NCI-H748 (cell line): ENCODE data around the gene OR4D1.
"Not testable (repeated sequence)": the region's sequence is repeated elsewhere in the genome, so short reads cannot be mapped to it uniquely, and the experiment has no call there.

Experiments used
- DNase-seq: peaks from one replicate; lab custom pipeline; 2025; ENCODE audit not compliant: unreplicated experiment; lab: John Stamatoyannopoulos, UW

The OR4D1 gene

DNA sequence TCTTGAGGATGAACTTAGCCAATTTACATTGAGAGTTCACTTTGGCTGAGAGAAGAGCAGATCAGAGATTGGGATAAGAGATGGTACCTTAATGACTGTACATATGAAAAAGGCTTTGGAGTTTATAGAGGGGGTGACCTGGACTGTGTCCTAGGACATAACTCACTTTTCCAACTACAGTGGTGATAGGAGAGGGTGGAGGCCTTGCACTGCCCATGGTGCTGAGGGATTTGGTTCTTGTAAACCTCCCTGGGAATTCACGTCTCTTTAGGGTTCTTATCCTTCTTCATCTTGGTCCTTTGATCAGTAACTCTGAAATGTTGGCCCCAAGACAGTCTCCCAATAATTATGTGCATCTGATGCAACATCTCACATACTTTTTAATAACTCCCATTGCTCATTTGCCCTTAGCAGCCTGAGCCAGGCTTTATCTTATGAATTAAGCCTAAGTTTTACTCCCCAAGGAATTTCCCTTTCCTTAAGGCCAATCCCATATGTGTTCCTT, at the start of gene OR4D1:
TSS of gene OR4D1 (plus strand) at position 455 of the 505 bp plus-strand sequence. CDS start 6,770 bp downstream, outside the sequence.
- DNase-seq = no peak

DNA sequence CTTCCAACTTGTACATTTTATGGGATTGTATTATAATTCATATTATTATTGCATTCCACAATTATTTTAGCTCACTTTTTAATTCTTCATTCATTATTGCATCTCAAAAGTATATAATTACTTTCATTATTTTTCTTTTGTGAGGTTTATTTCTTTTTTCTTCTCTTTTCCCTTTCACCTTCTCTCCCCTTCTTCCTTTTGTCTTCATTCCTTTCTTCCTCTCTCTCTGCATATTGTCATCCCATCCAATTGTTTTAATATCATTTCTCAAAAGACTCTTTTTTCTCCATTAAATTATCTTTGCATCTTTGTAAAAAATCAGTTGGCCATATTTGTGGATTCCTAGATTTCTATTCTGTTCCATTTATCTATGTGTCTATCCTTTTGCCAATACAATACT, 47.7 kb upstream of the OR4D1 start:
- DNase-seq = no peak

- not testable (repeated sequence) for DNase-seq
Observed at GRCh38 chr17:58101898-58102297, 46.3 kb upstream of the OR4D1 start.

DNA sequence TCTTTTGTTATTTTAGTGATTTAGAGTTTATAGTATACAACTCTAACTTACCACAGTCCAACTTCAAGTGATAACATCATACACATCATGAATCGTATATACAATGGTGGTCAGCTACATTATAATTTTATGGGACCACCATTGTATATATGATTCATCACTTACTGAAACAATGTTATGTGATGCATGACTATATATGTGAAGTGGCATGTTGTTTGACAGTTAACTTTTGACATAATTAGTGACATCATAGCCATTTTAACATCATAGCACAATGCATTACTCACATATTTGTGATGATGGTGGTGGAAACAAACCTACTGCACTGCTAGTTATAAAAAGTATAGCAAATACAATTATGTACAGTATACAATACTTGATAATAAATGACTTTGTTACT, 43.1 kb upstream of the OR4D1 start:
- DNase-seq = no peak

- DNase-seq = no peak
Observed at GRCh38 chr17:58107306-58107705, 40.9 kb upstream of the OR4D1 start.

GRCh38 chr17:58109197-58109596, 39.0 kb upstream of the OR4D1 start:
- DNase-seq = no peak

- DNase-seq = no peak
Observed at GRCh38 chr17:58110012-58110411, 38.2 kb upstream of the OR4D1 start.

- no peak for DNase-seq
Observed at GRCh38 chr17:58111676-58112075, 36.5 kb upstream of the OR4D1 start.

GRCh38 chr17:58112970-58113631, 35.1 kb upstream of the OR4D1 start:
- peak; percentile 80 for DNase-seq

- no peak for DNase-seq
Observed at GRCh38 chr17:58113947-58114346, 34.2 kb upstream of the OR4D1 start.

DNA sequence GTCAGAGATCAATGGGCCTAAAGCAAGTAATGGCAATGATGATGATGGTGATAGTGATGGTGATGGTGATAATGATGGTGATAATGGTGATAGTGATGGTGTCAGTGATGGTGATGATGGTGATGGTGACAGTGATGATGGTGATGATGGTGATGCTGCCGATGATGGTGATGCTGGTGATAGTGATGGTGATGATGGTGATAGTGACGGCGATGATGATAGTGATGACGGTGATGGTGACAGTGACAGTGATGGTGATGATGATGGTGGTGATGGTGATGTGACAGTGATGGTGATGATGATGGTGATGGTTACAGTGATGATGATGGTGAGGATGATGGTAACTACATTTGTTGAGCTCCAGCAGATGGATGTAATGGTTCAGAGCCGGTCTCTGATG, 30.8 kb upstream of the OR4D1 start:
- no peak for DNase-seq

DNA sequence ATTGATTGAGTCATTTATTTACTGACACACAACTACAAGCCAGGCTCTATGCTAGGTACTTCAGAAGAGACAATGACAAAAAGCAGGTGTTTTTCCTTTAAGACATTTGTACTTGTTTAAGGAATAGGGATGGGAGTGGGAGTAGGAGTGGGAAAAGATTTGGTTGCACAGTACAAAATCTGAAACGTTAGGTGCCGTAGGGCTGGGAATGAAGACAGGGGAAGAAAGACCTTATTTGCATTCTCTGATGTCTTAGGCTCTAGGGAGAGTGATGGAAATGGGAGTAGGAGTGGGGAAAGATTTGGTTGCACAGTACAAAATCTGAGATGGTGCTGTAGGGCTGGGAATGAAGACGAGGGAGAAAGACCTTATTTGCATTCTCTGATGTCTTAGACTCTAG, 28.7 kb upstream of the OR4D1 start:
- DNase-seq = no peak

DNA sequence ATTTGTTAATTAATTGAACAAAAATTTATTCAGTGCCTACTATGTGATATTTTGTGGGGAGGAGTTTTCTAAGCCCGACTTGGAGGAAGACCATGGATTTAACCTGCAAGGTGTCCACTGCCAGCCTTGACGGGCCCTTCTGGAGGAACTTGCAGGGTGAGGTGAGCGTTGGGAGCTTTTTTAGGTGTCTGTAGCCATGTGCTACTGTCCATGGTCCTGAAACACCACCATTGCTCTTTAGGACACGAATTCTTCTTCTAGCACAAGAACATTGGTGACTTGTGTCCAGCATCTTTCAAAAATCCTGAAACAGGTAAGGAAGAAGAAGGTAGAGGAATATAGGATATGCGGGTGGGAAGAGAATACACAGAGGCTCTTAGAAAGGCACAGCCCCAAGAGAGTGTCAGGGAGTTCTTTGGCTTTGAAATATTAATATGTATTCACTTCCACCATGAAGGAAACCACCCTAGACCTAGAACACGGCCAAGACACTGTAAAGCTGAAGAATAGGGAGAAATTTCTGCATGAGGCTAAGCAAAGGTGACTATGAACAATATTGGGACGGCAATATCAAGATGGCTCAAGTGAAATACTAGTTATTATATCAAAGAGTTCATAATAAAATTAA, 27.9 kb upstream of the OR4D1 start:
- no peak for DNase-seq

GRCh38 chr17:58121925-58122324, 26.3 kb upstream of the OR4D1 start:
- peak; percentile 49 for DNase-seq

DNA sequence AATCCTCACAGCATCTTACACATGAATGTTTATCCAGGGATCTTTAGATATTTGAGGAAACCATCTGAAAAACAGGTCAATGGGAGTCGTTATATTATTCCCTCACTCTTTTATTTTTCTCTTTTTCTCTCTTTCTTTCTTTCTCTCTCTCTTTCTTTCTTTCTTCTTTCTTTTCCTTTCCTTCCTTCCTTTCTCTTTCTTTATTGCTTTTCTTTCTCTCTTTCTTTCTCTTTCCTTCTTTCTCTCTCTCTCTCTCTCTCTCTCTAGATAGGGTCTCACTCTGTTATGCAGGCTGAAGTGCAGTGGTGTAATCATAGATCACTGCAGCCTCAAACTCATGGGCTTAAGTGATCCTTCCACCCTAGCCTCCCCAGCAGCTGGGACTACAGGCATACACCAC, 20.3 kb upstream of the OR4D1 start:
- DNase-seq = no peak

- not testable (repeated sequence) for DNase-seq
Observed at GRCh38 chr17:58132697-58133096, 15.5 kb upstream of the OR4D1 start.

GRCh38 chr17:58136669-58137279, 11.4 kb upstream of the OR4D1 start:
- DNase-seq = peak; percentile 21

GRCh38 chr17:58141505-58141904, 6.7 kb upstream of the OR4D1 start:
- no peak for DNase-seq

DNA sequence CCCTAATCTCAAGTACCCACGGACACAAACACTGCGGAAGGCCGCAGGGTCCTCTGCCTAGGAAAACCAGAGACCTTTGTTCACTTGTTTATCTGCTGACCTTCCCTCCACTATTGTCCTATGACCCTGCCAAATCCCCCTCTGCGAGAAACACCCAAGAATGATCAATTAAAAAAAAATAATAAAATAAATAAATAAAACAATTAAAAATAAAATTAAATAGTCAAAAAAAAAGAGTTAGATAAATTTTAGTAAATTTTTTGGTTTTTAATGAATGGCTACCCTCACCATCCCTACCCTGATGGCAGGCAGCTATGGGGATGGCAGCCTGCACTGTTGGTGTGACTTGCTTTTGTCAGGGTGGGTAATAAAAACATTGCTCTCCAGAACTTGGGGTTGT, 4.8 kb upstream of the OR4D1 start:
- not testable (repeated sequence) for DNase-seq

GRCh38 chr17:58144801-58145200, 3.4 kb upstream of the OR4D1 start:
- no peak for DNase-seq

GRCh38 chr17:58148609-58149008, 425 bp downstream of the OR4D1 start:
- DNase-seq = no peak

DNA sequence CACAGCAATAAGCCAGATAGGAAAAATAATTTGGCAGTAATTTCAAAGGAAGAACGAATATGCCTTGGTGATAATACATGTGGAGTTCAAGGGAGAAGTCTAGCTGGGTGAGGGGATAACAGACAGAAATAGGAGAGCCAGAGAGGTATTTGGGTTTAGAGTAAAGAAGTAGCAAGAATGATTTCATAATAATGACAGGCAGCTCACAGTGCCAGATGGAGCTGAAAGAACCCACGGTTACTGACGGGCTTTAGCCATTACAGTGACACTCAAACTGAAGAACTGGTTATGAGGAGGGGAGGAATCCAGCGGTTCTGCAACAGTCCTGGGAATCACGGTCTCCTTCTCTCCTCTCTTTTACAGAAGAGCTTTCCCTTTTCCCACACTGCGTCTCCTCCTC, 2.2 kb downstream of the OR4D1 start:
- DNase-seq = no peak
